ENCODE results near the gene CSTPP1.

CSTPP1 gene

GRCh38 chr11:47157805-47158204 is 221.2 kb downstream of the CSTPP1 start:
- TF ChIP-seq CTCF (IDR thresholded peaks at IDR 0.05; ENCODE audit: extremely low read depth, missing control alignments): no peak

GRCh38 chr11:47158242-47158641 is 221.7 kb downstream of the CSTPP1 start:
- DNase-seq (ENCODE audit: low spot score): no peak
- TF ChIP-seq CTCF (IDR thresholded peaks at IDR 0.05; ENCODE audit: extremely low read depth, missing control alignments): no peak

More at GRCh38 chr11:47157805-47158204, 221.2 kb downstream of the CSTPP1 start:
- no peak for DNase-seq (ENCODE audit: low spot score)

GRCh38 chr11:47160753-47161133 is 224.2 kb downstream of the CSTPP1 start:
- TF ChIP-seq CTCF (IDR thresholded peaks at IDR 0.05; ENCODE audit: extremely low read depth, missing control alignments): no peak
- no peak for DNase-seq (ENCODE audit: low spot score)

GRCh38 chr11:47161134-47161854 is 224.7 kb downstream of the CSTPP1 start:
- TF ChIP-seq CTCF (IDR thresholded peaks at IDR 0.05; ENCODE audit: extremely low read depth, missing control alignments): peak; percentile 71
- peak; percentile 86 for DNase-seq (ENCODE audit: low spot score)

GRCh38 chr11:47161890-47162289 is 225.3 kb downstream of the CSTPP1 start:
- no peak for DNase-seq (ENCODE audit: low spot score)
- TF ChIP-seq CTCF (IDR thresholded peaks at IDR 0.05; ENCODE audit: extremely low read depth, missing control alignments): no peak

GRCh38 chr11:47162426-47162825 is 225.9 kb downstream of the CSTPP1 start:
- DNase-seq (ENCODE audit: low spot score): no peak
- no peak for TF ChIP-seq CTCF (IDR thresholded peaks at IDR 0.05; ENCODE audit: extremely low read depth, missing control alignments)

GRCh38 chr11:47163193-47163592 is 226.6 kb downstream of the CSTPP1 start:
- DNase-seq (ENCODE audit: low spot score): no peak
- TF ChIP-seq CTCF (IDR thresholded peaks at IDR 0.05; ENCODE audit: extremely low read depth, missing control alignments): no peak
